HG03108 (cell line): ENCODE data around the gene ZNF335.

Source experiments
- ATAC-seq: cut with Tn5 transposase; IDR thresholded peaks from one replicate; pipeline ENCODE4 v1.9.1; 2021; ENCODE audit warnings: moderate library complexity; ENCODE audit not compliant: unreplicated experiment

ZNF335 gene

DNA sequence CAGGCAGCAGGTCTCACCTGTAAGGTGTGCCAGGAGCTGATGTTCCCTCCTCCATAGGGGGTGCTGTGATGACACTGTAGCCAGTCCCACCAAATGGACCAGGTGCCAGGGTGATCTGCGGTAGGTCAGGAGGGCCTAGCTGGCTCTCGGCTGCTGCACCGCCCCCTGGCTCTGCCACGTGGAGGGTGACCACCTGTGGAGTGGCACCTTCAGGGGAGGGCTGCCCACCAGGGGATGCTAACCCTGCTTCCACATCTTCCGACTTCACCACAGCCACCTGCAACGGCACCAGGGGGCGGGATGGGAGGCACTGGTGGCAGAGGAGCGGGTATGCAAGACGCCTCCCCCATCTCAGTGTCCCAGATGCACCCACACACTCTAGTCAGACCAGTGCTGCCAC lies 18.3 kb downstream of the ZNF335 start:
- no peak for ATAC-seq

DNA sequence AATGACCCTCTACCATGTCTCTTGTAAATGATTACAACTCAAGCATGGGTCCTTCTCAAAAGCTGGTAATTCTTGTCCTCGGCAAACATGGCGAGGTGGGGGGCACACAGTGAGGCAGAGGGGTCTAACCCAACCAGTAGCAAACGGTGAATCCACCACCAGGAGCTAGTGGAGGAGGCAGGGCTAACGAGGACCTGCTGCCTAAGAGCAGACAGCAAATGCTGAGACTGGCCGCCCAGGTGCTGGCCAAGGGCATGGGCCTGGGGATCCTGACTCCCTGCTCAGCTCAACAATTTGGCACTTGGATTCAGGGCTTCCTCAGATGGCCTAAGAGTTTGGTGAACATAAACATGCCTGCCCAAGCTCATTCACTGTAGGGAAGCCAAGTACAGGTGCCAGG lies 19.1 kb downstream of the ZNF335 start:
- ATAC-seq: no peak

DNA sequence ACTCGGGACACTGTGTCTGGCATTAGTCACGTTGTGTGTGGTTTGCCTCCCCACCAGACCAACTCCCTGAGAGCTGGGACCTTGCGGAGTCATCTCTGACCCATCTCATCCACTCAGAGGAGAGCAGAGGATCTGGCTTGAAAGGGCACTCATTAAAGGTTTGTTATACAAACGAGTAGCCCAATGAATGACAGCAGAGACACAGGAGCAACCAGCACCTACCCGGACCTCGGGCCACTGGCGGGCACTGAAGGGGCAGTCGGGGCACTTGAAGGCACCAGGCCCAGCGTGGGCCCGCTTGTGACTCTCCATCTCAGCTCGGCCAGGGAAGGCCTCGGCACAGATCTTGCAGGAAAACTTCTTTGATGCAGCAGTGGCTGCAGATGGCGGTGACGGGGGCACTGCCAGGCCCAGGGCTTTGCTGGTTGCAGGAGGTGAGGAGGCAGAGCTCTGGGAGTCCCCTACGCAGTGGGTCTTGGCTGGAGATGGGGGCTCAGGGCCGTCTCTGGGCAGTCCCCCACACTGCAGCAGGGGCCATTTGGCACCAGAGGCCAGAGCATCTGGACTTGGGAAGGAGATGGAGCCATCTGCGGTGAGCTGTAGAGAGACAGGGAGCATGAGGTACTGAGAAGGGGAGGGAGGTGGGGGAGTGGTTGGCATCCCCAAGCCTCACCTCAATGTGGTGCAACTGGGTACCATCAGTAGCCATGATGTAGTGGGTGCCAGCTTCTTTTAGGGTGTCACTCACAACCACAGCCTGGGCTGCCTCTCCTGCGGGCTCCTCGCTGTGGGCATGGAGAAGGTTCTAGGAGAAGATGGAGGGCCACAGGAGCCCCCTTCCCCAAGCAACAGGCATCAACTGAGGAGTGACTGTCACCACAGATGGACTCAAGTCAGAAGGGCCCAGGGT lies 19.8 kb downstream of the ZNF335 start:
- ATAC-seq: no peak

DNA sequence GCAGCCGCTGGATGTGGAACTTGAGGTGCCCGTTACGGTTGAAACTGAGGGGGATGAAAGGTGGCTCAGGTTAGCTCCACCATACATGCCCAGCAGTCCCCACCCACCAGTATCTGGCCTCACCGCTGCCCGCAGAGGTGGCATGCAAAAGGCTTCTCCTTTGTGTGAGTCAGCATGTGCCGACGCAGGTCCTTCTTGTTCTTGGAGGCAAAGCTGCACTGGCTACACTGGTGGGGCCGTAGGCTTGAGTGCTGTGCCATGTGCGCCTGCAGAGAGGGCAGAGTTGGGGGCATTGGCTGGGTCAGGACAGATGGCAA lies 21.7 kb downstream of the ZNF335 start:
- ATAC-seq: no peak

DNA sequence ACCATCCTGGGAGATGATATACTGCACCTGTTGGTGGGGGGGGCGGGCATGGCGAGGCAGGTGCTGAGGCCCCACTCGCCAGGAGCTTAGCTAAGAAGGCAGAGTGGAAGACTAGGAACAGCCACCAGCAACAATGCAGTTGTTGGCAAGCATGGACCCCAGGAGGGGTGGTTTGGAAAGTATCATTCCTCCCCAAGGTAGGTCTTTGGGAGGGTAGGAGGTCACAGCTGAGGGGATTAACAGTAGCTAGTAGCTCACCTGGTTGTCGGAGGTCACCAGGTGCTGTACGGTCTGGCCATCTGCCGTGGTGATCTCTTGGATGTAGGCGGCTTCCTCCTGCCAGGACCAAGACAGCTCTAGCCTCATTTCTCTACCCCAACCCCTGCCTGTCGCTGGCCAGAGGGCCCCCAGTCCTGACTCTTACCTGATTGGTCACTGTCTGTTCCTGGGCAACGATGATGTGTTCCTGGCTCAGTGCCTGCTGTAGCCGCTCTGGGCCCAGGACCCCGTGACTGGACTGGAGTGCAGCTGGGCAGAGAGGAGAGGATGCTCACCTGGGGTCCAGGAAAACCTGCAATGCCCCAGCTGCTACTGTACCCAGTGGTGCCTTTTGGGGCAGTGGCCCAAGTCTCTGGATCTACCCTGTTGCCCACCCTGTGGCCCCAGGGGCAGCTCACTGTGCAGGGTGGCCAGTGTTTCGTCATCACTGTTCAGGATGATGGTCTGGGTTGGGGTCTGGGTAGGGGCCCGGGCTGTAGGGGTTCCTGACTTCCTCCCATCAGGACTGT lies 22.3 kb downstream of the ZNF335 start:
- no peak for ATAC-seq

DNA sequence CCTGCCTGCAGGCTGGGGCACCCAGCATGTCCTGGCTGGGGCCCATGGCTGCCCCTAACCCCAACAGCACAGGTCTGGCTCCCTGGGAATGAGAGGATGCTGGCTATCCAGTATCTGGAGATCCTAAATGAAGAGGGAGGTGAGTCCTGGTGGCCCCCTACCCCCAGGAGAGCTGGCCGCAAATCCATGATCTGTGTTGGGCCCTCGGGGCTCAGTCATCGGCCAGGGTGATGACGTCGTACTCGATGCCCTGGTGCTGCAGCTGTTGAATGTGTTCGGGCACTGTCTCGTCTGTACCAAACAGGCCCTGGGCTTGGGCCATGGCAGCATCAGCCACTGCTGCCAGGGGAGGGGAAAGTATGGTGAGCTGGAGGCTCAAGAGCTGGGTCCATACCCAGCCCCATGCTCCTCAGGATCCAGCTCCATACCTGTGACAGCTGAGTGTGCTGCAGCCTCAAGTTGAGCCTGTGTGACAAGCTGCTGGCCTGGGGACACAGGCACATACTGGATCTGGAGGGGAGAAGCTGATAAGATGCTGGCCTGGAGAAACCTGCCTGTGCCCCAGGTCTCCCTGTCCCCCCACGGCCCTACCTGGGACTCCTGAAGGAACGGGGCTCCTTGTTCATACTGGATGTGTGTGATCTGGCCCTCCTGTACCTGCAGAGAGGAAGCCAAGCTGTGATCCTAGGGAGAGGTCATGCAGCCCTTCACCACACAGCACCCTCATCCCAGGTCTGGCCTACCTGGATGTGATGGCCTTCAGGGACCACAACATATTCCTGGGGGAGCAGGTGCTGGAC lies 23.1 kb downstream of the ZNF335 start:
- no peak for ATAC-seq

DNA sequence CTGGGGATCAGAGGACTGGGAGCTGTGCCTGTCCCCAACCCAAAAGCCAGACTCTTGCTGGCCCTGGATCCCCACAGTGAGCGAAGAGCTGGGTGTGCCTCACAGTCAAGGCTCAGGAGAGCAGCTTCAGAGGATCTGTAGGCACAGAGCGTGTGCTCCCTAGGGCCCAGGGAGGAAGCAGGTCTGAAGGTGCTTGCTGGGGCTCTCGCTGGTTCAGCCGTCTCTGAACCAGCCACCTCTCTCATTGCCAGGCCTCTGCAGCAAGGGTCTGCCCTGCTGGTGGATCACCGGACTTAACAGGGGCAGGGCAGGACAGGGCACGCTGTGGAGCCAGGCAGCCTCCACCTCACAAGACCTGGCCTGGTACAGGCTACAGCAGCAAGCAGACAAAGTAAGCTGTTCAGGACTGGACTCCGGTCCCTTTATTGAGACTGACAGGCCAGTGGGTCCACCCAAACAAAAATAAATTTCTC lies 23.7 kb downstream of the ZNF335 start:
- no peak for ATAC-seq

DNA sequence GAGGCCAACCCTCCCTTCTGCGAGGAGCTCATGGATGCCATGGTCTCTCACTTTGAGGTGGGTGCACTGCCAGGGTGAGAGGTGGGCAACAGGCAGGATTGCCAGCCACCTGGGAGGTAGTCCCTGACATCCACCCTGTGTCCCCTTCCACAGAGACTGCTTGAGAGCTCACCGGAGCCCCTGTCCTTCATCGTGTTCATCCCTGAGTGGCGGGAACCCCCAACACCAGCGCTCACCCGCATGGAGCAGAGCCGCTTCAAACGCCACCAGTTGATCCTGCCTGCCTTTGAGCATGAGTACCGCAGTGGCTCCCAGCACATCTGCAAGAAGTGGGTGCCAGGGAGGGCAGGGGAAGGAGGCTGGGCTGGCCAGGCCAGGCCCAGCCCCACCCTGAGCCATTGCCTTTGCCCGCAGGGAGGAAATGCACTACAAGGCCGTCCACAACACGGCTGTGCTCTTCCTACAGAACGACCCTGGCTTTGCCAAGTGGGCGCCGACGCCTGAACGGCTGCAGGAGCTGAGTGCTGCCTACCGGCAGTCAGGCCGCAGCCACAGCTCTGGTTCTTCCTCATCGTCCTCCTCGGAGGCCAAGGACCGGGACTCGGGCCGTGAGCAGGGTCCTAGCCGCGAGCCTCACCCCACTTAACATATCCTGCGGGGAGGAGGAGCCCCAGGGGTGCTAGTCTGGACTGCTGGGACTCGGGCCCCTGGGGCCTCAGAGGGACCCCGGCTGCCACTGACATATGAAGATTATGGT lies 24.7 kb downstream of the ZNF335 start:
- ATAC-seq: no peak

DNA sequence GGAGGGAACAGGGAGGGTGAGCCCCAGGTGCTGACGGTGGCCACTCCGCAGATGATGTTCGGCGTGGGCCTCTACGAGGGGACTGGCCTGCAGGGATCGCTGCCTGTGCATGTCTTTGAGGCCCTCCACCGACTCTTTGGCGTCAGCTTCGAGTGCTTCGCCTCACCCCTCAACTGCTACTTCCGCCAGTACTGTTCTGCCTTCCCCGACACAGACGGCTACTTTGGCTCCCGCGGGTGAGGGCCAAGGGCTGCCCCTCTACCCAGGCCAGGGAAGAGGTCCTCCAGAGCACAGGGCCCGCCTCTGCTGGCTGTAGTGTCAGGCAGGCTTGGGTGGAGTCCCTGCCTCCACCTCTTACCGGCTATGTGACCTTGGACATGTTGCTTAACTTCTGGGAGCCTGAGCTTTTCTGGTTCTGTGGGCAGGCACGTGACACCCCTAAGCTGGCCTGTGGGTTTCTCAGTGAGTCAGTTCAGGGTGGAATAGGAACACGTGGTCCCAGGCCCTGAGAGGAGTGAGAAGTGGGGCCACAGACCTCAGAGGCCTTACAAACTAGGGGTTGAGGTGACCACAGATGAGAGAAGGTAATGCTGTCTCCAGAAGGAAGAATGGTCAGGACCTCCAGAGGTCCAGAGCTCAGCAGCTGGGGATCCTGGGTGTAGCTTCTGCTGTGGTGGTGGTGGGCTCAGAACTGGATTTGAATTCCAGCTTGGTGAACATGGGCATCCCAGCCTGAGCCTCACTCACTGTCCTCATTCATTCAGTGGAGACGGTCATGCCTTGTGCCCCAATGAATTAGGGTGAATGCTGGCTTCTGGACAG lies 25.6 kb downstream of the ZNF335 start:
- no peak for ATAC-seq

DNA sequence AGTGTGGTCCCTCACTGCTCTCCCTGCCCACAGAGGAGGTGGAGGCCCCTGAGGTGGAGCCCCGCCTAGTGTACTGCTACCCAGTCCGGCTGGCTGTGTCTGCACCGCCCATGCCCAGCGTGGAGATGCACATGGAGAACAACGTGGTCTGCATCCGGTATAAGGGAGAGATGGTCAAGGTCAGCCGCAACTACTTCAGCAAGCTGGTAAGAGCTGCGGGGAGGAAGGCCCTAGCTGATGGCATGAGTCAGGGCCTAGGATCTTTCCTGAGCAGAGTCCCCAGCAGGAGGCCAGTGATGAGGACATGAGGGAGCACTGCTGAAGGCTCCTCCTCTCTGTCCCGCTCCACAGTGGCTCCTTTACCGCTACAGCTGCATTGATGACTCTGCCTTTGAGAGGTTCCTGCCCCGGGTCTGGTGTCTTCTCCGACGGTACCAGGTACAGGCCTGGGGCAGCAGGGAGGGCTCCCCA lies 26.3 kb downstream of the ZNF335 start:
- ATAC-seq: no peak

DNA sequence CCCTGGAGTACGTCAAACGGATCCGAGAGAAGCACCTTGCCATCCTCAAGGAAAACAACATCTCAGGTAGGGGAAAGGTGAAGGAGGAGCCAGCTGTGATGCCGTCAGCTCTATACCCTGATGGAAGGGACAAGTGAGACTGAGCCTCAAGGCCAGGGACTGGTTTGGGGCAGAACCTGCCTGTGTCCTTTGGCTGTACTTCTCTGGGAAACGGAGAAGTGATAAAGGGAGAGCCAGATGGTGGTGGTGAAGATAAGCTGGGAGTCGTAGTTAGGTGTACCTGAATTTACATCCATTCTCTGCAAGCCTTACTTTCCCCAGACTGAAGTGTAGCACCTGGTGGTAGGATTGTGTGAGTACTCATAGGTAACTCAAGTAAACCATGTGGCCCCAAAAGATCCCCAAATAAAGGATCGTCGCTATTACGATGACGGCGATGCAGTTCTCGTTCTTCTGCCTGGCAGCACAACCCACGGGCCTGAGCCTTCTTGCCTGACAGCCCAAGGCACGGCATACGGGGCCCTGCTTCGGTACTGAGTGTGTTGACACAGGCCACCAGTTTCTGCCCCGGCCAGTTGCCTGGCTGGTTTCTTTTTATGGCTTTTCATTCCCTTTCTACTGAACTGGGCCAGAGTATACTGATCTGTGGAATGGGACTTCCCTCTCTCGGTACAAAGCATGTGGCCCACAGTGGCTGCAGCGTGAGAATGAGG lies 26.9 kb downstream of the ZNF335 start:
- no peak for ATAC-seq

DNA sequence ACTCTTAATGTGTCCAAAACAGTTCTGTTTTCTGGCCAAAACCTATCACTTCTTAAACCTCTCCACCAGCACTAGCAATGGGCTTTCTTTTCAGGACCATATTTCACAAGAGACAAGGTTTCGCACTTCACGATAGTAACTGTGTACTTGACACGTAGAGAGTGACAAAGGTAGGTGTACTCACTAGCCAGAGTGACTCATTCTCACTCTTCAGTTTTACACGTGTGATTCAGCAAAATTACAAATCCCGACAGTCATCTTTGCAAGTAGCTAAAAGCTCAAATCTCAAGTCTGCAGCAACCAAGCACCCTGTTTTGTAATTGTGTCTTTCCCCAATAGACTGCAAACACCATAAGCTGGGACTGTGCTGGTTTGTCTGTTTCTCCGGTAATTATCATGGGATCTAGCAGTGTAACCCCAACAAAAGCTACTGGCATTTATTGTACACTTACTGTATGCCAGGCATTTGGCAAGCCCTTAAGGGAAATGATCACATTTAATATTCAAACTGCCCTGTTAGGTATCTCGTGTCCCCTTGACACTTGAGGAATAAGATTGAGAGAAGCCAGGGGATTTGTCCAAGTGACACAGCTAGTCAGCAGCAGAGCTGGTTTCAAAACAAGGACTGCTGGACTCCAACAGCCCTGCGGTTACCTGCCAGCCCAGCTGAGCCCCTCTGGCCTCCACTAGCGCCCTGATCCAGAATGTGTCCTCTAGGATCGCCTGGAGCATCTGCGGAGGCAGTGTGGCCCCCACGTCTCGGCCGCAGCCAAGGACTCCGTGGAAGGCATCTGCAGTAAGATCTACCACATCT lies 27.6 kb downstream of the ZNF335 start:
- ATAC-seq: no peak

DNA sequence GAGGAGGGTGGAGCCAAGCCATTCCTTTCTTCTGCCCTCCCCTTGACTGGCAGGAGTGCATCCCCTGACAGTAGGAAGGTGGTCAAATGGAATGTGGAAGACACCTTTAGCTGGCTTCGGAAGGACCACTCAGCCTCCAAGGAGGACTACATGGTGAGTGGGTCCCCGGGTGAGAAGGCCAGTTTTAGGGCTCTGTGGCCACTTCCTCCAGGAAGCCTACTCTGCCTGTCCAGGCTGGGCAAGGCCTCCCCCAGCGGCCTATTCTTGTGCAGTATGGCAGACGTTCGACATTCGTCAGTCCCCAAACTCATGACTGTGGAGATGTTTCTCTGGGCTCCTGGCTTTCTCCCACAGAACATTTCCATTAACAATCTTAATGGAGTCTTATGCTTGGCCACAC lies 28.4 kb downstream of the ZNF335 start:
- no peak for ATAC-seq

DNA sequence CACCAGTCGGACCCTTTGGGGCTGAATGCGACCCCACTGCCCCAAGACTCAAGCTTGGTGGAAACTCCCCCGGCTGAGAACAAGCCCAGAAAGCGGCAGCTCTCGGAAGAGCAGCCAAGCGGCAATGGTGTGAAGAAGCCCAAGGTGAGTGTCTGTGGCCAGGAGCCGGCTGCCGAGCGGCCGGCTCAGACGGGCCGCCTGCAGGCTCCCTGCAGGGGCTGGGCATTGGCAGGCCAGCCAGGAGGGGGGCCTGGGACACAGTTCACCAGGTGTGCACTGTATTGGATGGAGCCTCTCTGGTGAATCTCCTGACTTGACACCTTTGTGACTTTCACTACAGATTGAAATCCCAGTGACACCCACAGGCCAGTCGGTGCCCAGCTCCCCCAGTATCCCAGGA lies 31.5 kb downstream of the ZNF335 start:
- ATAC-seq: no peak

DNA sequence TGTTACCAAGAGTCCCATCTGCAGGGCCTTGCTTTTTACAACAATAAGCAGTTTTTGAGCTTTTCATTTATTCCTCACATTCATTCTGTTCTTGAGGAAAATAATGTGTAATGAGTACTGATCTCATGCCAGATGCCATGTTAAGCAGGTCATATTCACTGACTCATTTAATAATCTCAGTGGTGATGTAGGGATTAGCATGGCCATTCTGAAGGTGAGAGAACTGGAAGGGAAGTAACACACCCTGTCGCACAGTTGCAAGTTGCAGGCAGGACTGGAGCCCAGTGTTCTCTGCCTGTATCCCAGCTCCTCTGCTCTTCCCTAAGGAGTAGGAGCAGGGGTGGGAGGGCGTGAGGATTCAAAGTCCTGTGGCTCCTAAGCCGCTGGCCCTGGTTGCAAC lies 31.9 kb downstream of the ZNF335 start:
- ATAC-seq: no peak

DNA sequence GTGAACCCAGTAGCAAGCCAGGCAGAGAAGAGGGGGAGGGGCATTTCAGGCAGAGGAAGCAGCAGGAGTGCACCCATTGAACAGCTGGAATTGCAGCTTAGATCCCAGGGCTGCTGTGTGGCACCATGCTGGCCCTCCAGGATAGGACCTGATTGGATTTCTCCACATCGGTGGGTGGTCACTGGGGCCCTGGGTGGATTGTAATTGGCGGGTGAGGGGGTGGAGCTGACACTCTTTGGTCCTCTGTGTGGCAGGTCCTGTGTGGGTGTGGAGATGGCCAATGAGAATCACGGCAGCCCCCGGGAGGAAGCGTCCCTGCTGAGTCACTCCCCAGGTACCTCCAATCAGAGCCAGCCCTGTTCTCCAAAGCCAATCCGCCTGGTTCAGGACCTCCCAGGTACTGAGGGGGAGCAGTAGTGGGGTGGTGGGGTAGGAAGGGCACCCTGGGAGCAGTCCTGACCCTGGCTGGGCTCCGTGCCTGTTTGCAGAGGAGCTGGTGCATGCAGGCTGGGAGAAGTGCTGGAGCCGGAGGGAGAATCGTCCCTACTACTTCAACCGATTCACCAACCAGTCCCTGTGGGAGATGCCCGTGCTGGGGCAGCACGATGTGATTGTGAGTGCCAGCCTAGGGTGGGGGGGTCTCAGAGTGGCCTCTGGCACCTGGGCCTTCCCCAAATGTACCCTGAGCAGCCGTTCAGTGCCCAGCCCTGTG lies 33.1 kb downstream of the ZNF335 start:
- no peak for ATAC-seq

DNA sequence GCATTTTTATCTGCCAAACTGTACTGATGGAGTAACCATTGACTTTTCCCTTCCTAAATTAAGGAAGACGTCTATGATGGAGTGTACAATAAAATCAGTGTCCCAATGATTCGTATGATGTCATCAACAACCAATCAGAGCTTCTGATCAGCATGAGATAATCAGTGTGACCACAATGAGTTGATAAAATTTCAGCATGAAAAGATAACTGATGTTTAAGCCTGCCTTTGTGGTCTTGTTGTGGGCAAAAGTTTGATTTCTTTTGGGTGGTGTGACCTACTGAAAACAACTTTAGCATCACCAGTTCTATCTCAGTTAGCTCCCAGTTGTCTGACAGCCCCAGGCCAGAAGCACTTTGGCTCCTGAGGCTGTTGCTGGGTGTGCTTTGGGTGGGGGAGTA lies 34.2 kb downstream of the ZNF335 start:
- no peak for ATAC-seq
